Measurements from ENCODE around the gene NEURL3.

The NEURL3 gene

DNA sequence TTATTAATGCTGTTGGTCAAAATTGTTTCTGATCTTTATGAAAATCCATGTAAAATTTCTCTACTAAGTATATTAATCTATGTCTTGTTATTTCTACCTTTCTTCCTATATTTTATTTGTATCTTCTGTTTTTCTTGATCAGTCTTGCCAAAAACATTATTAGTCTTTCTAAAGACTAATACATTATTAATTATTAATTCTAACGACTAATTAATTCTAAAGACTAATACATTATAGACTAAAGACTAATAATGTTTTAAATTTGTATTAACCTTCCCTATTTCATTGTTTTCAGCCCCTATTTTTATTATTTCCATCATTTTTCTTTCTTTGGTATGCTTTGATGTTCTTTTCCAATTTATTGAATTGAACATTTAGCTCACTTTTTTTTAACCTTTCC is 27.7 kb downstream of the NEURL3 start:
- no peak for TF ChIP-seq EZH2phosphoT487 (conservative IDR thresholded peaks at IDR 0.05; ENCODE audit: low read length)
- TF ChIP-seq, protein P1, sequence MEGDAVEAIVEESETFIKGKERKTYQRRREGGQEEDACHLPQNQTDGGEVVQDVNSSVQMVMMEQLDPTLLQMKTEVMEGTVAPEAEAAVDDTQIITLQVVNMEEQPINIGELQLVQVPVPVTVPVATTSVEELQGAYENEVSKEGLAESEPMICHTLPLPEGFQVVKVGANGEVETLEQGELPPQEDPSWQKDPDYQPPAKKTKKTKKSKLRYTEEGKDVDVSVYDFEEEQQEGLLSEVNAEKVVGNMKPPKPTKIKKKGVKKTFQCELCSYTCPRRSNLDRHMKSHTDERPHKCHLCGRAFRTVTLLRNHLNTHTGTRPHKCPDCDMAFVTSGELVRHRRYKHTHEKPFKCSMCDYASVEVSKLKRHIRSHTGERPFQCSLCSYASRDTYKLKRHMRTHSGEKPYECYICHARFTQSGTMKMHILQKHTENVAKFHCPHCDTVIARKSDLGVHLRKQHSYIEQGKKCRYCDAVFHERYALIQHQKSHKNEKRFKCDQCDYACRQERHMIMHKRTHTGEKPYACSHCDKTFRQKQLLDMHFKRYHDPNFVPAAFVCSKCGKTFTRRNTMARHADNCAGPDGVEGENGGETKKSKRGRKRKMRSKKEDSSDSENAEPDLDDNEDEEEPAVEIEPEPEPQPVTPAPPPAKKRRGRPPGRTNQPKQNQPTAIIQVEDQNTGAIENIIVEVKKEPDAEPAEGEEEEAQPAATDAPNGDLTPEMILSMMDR (IDR thresholded peaks at IDR 0.05; ENCODE audit: insufficient read depth, low read length, poor library complexity, severe bottlenecking): no peak
- no peak overlapping the region for H2AFZ ChIP-seq (ENCODE audit: low read depth, low read length, severe bottlenecking)
- H4K20me1 ChIP-seq (ENCODE audit: low read depth, low read length): no peaks in the 10 kb centered on the region
- H3K4me2 ChIP-seq (ENCODE audit: low read depth, low read length, poor library complexity, severe bottlenecking): no peak overlapping the region
- H3K9me2 ChIP-seq (replicated peaks; ENCODE audit: insufficient read depth, low read length): no peaks in the 10 kb centered on the region
- H3K27me3 ChIP-seq (ENCODE audit: low read length): peaks cover 5% of the 10 kb centered on the region; the same call in 1 of the 2 replicates
- no peaks in the 10 kb centered on the region for H3K9me3 ChIP-seq (ENCODE audit: insufficient read depth, low read length)
- no peaks in the 10 kb centered on the region for H3F3A ChIP-seq (ENCODE audit: insufficient read depth)
- H3K36me3 ChIP-seq (ENCODE audit: low read length): 0 out of 2 replicates have a peak, but pooled peaks cover 3% of the 10 kb centered on the region
- no peaks in the 10 kb centered on the region for H3K79me2 ChIP-seq (ENCODE audit: insufficient read depth, low read length)
- no peak overlapping the region for H3K9ac ChIP-seq (ENCODE audit: low read length)
- no peak overlapping the region for H3K4me3 ChIP-seq (ENCODE audit: insufficient read depth, low read length, poor library complexity, severe bottlenecking)
- no peak overlapping the region for H3K27ac ChIP-seq (ENCODE audit: low read depth, low read length)

GRCh38 chr2:96471772-96472171 is 33.4 kb downstream of the NEURL3 start:
- Histone ChIP-seq H3K9me2 (replicated peaks; ENCODE audit: insufficient read depth, low read length) (no peaks in the 10 kb centered on the region), H3K27ac (ENCODE audit: low read depth, low read length) (no peak overlapping the region), H3K79me2 (ENCODE audit: insufficient read depth, low read length) (no peaks in the 10 kb centered on the region), H2AFZ (ENCODE audit: low read depth, low read length, severe bottlenecking) (no peak overlapping the region), H3K27me3 (ENCODE audit: low read length) (no peaks in the 10 kb centered on the region), H3K9ac (ENCODE audit: low read length) (no peak overlapping the region), H3K4me2 (ENCODE audit: low read depth, low read length, poor library complexity, severe bottlenecking) (no peak overlapping the region), H3K36me3 (ENCODE audit: low read length) (no peaks in the 10 kb centered on the region), H4K20me1 (ENCODE audit: low read depth, low read length) (no peaks in the 10 kb centered on the region), H3K4me3 (ENCODE audit: insufficient read depth, low read length, poor library complexity, severe bottlenecking) (no peak overlapping the region), H3K9me3 (ENCODE audit: insufficient read depth, low read length) (no peaks in the 10 kb centered on the region), H3F3A (ENCODE audit: insufficient read depth) (no peaks in the 10 kb centered on the region)
- no peak for TF ChIP-seq EZH2phosphoT487 (conservative IDR thresholded peaks at IDR 0.05; ENCODE audit: low read length)
- TF ChIP-seq, protein P1 (IDR thresholded peaks at IDR 0.05; ENCODE audit: insufficient read depth, low read length, poor library complexity, severe bottlenecking): no peak

GRCh38 chr2:96470636-96471035 is 34.5 kb downstream of the NEURL3 start:
- Histone ChIP-seq H3K36me3 (ENCODE audit: low read length) (no peaks in the 10 kb centered on the region), H3K9me2 (replicated peaks; ENCODE audit: insufficient read depth, low read length) (no peaks in the 10 kb centered on the region), H3K4me3 (ENCODE audit: insufficient read depth, low read length, poor library complexity, severe bottlenecking) (no peak overlapping the region), H4K20me1 (ENCODE audit: low read depth, low read length) (no peaks in the 10 kb centered on the region), H3K27me3 (ENCODE audit: low read length) (no peaks in the 10 kb centered on the region), H2AFZ (ENCODE audit: low read depth, low read length, severe bottlenecking) (no peak overlapping the region), H3K9ac (ENCODE audit: low read length) (no peak overlapping the region), H3K79me2 (ENCODE audit: insufficient read depth, low read length) (no peaks in the 10 kb centered on the region), H3K27ac (ENCODE audit: low read depth, low read length) (no peak overlapping the region), H3K4me2 (ENCODE audit: low read depth, low read length, poor library complexity, severe bottlenecking) (no peak overlapping the region), H3K9me3 (ENCODE audit: insufficient read depth, low read length) (no peaks in the 10 kb centered on the region), H3F3A (ENCODE audit: insufficient read depth) (no peaks in the 10 kb centered on the region)
- TF ChIP-seq, protein P1 (IDR thresholded peaks at IDR 0.05; ENCODE audit: insufficient read depth, low read length, poor library complexity, severe bottlenecking): no peak

Data from SU-DHL-6 (cell line).